ENCODE measurements around the gene MBNL1.

DNA sequence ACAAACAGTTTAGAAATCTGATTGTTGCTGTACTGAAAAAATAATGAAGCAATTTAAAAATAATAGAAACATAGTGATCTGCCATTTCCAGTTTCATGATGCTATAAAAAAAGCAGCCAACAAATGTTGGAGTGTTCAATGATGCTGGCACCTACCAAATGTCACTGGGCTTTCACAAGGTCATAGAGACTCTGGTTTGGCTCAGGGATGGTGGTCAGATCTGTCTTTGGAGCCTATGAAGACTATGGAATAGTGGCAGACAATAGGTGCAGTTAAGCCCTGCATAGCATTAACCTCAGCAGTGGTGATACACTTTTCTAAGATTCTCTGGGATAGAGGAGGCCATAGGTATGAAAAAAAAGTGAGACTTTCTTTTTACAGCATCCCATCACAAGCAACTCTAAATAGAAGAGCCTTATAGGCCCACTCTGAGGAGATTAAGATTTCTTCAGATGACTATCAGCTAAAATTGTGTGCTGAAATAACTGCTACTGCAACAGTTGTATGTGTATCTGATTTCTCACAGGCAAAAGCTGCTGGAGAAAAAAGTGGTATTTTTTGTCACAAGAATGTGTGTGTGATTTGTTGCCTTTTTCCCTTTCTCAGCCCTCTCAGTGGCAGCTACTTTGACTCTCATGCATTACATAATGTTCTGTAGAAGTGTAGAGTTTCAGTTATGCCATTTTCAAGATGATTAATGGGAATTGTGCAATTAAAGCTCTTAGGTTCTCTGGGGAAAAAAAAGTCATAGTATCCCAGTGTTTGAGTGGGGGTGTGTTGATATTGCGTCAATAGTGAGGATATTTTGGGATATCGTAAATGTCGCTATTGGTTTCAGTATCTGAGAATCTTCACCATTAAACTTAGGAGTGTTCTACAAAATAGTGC is 137.4 kb downstream of the MBNL1 start:
- TF ChIP-seq POLR2A (IDR thresholded peaks at IDR 0.05; ENCODE audit: low read length), result no peak
- TF ChIP-seq GATA1 (IDR thresholded peaks at IDR 0.05; ENCODE audit: low read depth, low read length), result no peak

Measured in erythroblast (primary cell).